Neural cell (in vitro differentiated cells): ENCODE data around the gene UCN2. TPM values are rescaled to one million over a fixed set of nuclear protein-coding genes. Genes with fewer than 3 reads are reported as not detected.

Source experiments
- H2AFZ ChIP-seq: fragments of 200-600, 300-800 bp; sonication (generic), shearing (Covaris generic); 2 replicates; pipeline ENCODE4 v1.6.0; 2014; ENCODE audit warnings: low read depth, mild to moderate bottlenecking, antibody characterized with exemption, low read length, moderate library complexity
- H3F3A ChIP-seq: fragments of 200-600 bp; shearing (Covaris generic); 2 replicates; pipeline ENCODE4 v1.6.1; 2016; ENCODE audit warnings: mild to moderate bottlenecking, moderate library complexity, mixed read lengths, antibody characterized with exemption, low read length; ENCODE audit not compliant: insufficient read depth, poor library complexity, severe bottlenecking
- H3K27ac ChIP-seq: fragments of 200-600, 300-800 bp; sonication (generic), shearing (Covaris generic); 2 replicates; pipeline ENCODE4 v1.5.1; 2014; ENCODE audit warnings: mild to moderate bottlenecking, low read length, moderate library complexity
- H3K27me3 ChIP-seq: fragments of 300-800, 200-600 bp; sonication (generic), shearing (Covaris generic); 2 replicates; pipeline ENCODE4 v1.6.0; 2014; ENCODE audit warnings: mild to moderate bottlenecking, low read depth, low read length, moderate library complexity; ENCODE audit not compliant: insufficient read depth
- H3K36me3 ChIP-seq: fragments of 300-800, 200-600 bp; sonication (generic), shearing (Covaris generic); 2 replicates; pipeline ENCODE4 v1.5.1; 2014; ENCODE audit warnings: mild to moderate bottlenecking, antibody characterized with exemption, low read length, moderate library complexity; ENCODE audit not compliant: insufficient read depth
- H3K4me2 ChIP-seq: fragments of 300-800, 200-600 bp; sonication (generic), shearing (Covaris generic); 2 replicates; pipeline ENCODE4 v1.6.0; 2014; ENCODE audit warnings: mild to moderate bottlenecking, low read length
- H3K4me3 ChIP-seq: fragments of 300-800, 200-600 bp; sonication (generic), shearing (Covaris generic); 2 replicates; pipeline ENCODE4 v1.5.1; 2014; ENCODE audit warnings: mild to moderate bottlenecking, low read length, moderate library complexity
- H3K79me2 ChIP-seq: fragments of 200-600 bp; shearing (Covaris generic); replicated peaks from 2 replicates; pipeline ENCODE4 v1.6.0; 2014; ENCODE audit warnings: mild to moderate bottlenecking, low read length, moderate library complexity; ENCODE audit not compliant: insufficient read depth
- H3K9ac ChIP-seq: fragments of 300-800, 200-600 bp; sonication (generic), shearing (Covaris generic); 2 replicates; pipeline ENCODE4 v1.6.1; 2016; ENCODE audit warnings: mild to moderate bottlenecking, low read length, mixed read lengths
- H3K9me2 ChIP-seq: fragments of 200-600 bp; shearing (Covaris generic); 2 replicates; pipeline ENCODE4 v1.6.1; 2016; ENCODE audit warnings: mild to moderate bottlenecking, low read length, mixed read lengths; ENCODE audit not compliant: insufficient read depth
- H3K9me3 ChIP-seq: fragments of 200-600, 300-800 bp; sonication (generic), shearing (Covaris generic); 2 replicates; pipeline ENCODE4 v1.6.1; 2016; ENCODE audit warnings: mild to moderate bottlenecking, mixed run types, low read length, moderate library complexity, mixed read lengths
- H4K20me1 ChIP-seq: fragments of 200-600 bp; shearing (Covaris generic); 2 replicates; pipeline ENCODE4 v1.6.1; 2016; ENCODE audit warnings: mild to moderate bottlenecking, mixed run types; ENCODE audit not compliant: insufficient read depth
- EP300 ChIP-seq: fragments of 450-650 bp; conservative IDR thresholded peaks from 2 replicates; pipeline ENCODE4 v1.6.1; 2014; ENCODE audit warnings: antibody characterized with exemption, mild to moderate bottlenecking, moderate library complexity; ENCODE audit not compliant: poor library complexity, severe bottlenecking
- EZH2 ChIP-seq: fragments of 200-600, 300-800 bp; shearing (Covaris generic), sonication (generic); IDR thresholded peaks from 2 replicates; pipeline ENCODE4 v1.6.1; 2014; ENCODE audit warnings: antibody characterized with exemption, low read length, borderline replicate concordance, mild to moderate bottlenecking; ENCODE audit not compliant: insufficient read depth, poor library complexity, severe bottlenecking
- MXI1 ChIP-seq: fragments of 450-650 bp; conservative IDR thresholded peaks from 2 replicates; pipeline ENCODE4 v1.6.1; 2014; ENCODE audit warnings: antibody characterized with exemption, mild to moderate bottlenecking; ENCODE audit not compliant: poor library complexity, severe bottlenecking
- POLR2AphosphoS5 ChIP-seq: IDR thresholded peaks from 2 replicates; pipeline ENCODE4 v1.6.1; 2012
- RAD21 ChIP-seq: fragments of 450-650 bp; conservative IDR thresholded peaks from 2 replicates; pipeline ENCODE4 v1.6.1; 2014; ENCODE audit warnings: antibody characterized with exemption, mild to moderate bottlenecking, moderate library complexity
- SMC3 ChIP-seq: fragments of 450-650 bp; conservative IDR thresholded peaks from 2 replicates; pipeline ENCODE4 v1.6.1; 2014; ENCODE audit warnings: antibody characterized with exemption, mild to moderate bottlenecking, moderate library complexity; ENCODE audit not compliant: poor library complexity
- TAF1 ChIP-seq: IDR thresholded peaks from 2 replicates; pipeline ENCODE4 v1.6.1; 2012; ENCODE audit warnings: low read depth
- polyA plus RNA-seq: library from polyadenylated mRNA; depleted of rRNA; stranded (reverse); fragments of >200 nt; gene quantifications from 2 replicates; pipeline ENCODE4 v1.2.3, GENCODE V29; 2014
- TF ChIP-seq, protein P1 (sequence below): fragments of 450-650 bp; IDR thresholded peaks from 2 replicates; pipeline ENCODE4 v1.5.1; 2014; ENCODE audit warnings: antibody characterized with exemption, mild to moderate bottlenecking, moderate library complexity; ENCODE audit not compliant: poor library complexity, severe bottlenecking
- TF ChIP-seq, protein P2 (sequence below): IDR thresholded peaks from 2 replicates; pipeline ENCODE4 v1.6.1; 2012; ENCODE audit warnings: borderline replicate concordance

UCN2 gene
- polyA plus RNA-seq, 1 donor from 2014 or later, result 0.68 TPM

DNA sequence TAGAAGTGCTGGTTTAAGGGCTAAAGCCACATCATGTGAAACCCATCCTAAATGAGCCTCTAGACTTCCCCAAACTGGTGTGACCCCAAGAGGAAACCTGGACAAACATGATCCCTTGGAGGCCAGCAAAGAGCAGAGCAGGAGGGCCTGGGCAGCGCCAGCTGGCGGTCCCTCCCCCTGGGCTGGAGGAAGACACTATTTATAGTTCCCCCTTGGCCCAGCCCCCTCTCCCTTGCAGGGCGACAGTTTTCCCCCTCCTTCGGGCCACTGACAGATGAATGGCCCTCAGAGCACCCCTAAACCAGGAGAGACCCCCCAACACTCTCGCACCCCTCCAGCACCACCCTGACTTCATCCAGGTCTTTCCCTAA is 2.9 kb downstream of the UCN2 start:
- Histone ChIP-seq H3K27ac (no peak overlapping the region), H3K4me2 (no peak overlapping the region), H2AFZ (no peak overlapping the region), H3K36me3 (no peaks in the 10 kb centered on the region), H3K9me2 (no peaks in the 10 kb centered on the region), H4K20me1 (no peaks in the 10 kb centered on the region), H3K79me2 (no peaks in the 10 kb centered on the region), H3F3A (no peaks in the 10 kb centered on the region), H3K9me3 (no peaks in the 10 kb centered on the region), H3K4me3 (no peak overlapping the region), H3K9ac (no peak overlapping the region), H3K27me3 (no peaks in the 10 kb centered on the region)
- TF ChIP-seq POLR2AphosphoS5, result no peak
- TF ChIP-seq RAD21, result no peak
- TF ChIP-seq EP300, result no peak
- TF ChIP-seq EZH2, result no peak
- no peak for TF ChIP-seq TAF1

DNA sequence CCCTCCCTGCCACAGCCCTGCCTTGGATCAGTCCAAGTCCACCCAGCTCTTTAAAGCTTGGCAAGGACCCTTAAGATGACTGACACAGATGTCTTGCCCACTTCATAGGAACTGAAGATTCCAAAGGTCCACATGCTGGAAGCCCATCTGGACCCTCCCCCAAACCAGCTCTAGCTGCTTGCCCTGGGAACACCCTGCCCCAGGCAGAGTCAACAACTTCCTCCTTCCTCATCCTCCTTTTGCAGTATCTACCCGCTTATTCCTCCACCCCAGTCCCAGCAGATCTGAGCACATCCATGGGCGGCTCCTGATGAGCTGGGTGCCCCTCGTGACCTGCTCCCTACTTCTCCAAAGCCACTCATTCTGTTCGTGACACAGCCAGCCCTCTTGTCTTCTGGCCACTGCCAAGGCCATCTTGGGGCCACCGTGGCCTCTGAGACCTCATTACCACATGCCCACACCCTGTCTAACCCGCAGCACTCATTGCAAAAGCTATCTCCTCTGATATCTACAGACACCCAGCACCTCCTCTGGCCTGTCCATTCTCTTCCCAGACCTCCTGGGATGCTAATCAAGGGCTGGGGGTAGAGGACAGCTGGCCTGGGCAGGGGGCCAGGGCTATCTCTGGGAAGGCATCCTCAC is 5.0 kb downstream of the UCN2 start:
- Histone ChIP-seq H3K9ac (no peak overlapping the region), H3K79me2 (no peaks in the 10 kb centered on the region), H3K4me2 (no peak overlapping the region), H3K27ac (no peak overlapping the region), H3K9me2 (no peaks in the 10 kb centered on the region), H3K4me3 (no peak overlapping the region), H3F3A (no peaks in the 10 kb centered on the region), H3K27me3 (no peaks in the 10 kb centered on the region), H2AFZ (no peak overlapping the region), H3K36me3 (no peaks in the 10 kb centered on the region), H4K20me1 (no peaks in the 10 kb centered on the region), H3K9me3 (no peaks in the 10 kb centered on the region)
- TF ChIP-seq SMC3, result no peak
- TF ChIP-seq, protein P1, sequence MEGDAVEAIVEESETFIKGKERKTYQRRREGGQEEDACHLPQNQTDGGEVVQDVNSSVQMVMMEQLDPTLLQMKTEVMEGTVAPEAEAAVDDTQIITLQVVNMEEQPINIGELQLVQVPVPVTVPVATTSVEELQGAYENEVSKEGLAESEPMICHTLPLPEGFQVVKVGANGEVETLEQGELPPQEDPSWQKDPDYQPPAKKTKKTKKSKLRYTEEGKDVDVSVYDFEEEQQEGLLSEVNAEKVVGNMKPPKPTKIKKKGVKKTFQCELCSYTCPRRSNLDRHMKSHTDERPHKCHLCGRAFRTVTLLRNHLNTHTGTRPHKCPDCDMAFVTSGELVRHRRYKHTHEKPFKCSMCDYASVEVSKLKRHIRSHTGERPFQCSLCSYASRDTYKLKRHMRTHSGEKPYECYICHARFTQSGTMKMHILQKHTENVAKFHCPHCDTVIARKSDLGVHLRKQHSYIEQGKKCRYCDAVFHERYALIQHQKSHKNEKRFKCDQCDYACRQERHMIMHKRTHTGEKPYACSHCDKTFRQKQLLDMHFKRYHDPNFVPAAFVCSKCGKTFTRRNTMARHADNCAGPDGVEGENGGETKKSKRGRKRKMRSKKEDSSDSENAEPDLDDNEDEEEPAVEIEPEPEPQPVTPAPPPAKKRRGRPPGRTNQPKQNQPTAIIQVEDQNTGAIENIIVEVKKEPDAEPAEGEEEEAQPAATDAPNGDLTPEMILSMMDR, result no peak
- TF ChIP-seq EZH2, result no peak
- no peak for TF ChIP-seq EP300
- TF ChIP-seq, protein P2, sequence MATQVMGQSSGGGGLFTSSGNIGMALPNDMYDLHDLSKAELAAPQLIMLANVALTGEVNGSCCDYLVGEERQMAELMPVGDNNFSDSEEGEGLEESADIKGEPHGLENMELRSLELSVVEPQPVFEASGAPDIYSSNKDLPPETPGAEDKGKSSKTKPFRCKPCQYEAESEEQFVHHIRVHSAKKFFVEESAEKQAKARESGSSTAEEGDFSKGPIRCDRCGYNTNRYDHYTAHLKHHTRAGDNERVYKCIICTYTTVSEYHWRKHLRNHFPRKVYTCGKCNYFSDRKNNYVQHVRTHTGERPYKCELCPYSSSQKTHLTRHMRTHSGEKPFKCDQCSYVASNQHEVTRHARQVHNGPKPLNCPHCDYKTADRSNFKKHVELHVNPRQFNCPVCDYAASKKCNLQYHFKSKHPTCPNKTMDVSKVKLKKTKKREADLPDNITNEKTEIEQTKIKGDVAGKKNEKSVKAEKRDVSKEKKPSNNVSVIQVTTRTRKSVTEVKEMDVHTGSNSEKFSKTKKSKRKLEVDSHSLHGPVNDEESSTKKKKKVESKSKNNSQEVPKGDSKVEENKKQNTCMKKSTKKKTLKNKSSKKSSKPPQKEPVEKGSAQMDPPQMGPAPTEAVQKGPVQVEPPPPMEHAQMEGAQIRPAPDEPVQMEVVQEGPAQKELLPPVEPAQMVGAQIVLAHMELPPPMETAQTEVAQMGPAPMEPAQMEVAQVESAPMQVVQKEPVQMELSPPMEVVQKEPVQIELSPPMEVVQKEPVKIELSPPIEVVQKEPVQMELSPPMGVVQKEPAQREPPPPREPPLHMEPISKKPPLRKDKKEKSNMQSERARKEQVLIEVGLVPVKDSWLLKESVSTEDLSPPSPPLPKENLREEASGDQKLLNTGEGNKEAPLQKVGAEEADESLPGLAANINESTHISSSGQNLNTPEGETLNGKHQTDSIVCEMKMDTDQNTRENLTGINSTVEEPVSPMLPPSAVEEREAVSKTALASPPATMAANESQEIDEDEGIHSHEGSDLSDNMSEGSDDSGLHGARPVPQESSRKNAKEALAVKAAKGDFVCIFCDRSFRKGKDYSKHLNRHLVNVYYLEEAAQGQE, result no peak
- TF ChIP-seq TAF1, result no peak
- TF ChIP-seq MXI1, result no peak
